Chondrocyte (in vitro differentiated cells): ENCODE measurements around the gene PLEKHH2. TPM values are rescaled to one million over a fixed set of nuclear protein-coding genes. Genes with fewer than 3 reads are reported as not detected.

Experiments used
- DNase-seq: peaks from one replicate; pipeline ENCODE4 v3.0.0; 2021; ENCODE audit warnings: mixed read lengths, low spot score
- H3K27ac Mint-ChIP-seq: one replicate; pipeline ENCODE4 v1.8.0; 2021; ENCODE audit warnings: mild to moderate bottlenecking, moderate library complexity, mixed read lengths; ENCODE audit not compliant: unreplicated experiment
- H3K27me3 Mint-ChIP-seq: 2 replicates; pipeline ENCODE4 v1.8.0; 2021; ENCODE audit warnings: low read depth, mixed read lengths
- H3K36me3 Mint-ChIP-seq: 2 replicates; pipeline ENCODE4 v1.8.0; 2021; ENCODE audit warnings: low read depth, mixed read lengths
- H3K4me1 Mint-ChIP-seq: 2 replicates; pipeline ENCODE4 v1.8.0; 2021; ENCODE audit warnings: low read depth, mild to moderate bottlenecking, mixed read lengths
- H3K4me3 Mint-ChIP-seq: one replicate; pipeline ENCODE4 v1.8.0; 2021; ENCODE audit warnings: mild to moderate bottlenecking, moderate library complexity, mixed read lengths; ENCODE audit not compliant: unreplicated experiment
- H3K9me3 Mint-ChIP-seq: 2 replicates; pipeline ENCODE4 v1.8.0; 2021; ENCODE audit warnings: low read depth, mixed read lengths
- total RNA-seq: library from RNA; stranded (reverse); gene quantifications from 3 replicates; pipeline ENCODE4 v1.2.1, GENCODE V29; 2021
- TF ChIP-seq, protein P1 (sequence below): fragments of 200-600 bp; sonication (generic); IDR thresholded peaks from 2 replicates; pipeline ENCODE4 v1.5.0; 2021; ENCODE audit warnings: antibody characterized with exemption, mild to moderate bottlenecking, moderate library complexity

Gene PLEKHH2
- total RNA-seq, 1 donor from 2014 or later: 4.9 TPM

DNA sequence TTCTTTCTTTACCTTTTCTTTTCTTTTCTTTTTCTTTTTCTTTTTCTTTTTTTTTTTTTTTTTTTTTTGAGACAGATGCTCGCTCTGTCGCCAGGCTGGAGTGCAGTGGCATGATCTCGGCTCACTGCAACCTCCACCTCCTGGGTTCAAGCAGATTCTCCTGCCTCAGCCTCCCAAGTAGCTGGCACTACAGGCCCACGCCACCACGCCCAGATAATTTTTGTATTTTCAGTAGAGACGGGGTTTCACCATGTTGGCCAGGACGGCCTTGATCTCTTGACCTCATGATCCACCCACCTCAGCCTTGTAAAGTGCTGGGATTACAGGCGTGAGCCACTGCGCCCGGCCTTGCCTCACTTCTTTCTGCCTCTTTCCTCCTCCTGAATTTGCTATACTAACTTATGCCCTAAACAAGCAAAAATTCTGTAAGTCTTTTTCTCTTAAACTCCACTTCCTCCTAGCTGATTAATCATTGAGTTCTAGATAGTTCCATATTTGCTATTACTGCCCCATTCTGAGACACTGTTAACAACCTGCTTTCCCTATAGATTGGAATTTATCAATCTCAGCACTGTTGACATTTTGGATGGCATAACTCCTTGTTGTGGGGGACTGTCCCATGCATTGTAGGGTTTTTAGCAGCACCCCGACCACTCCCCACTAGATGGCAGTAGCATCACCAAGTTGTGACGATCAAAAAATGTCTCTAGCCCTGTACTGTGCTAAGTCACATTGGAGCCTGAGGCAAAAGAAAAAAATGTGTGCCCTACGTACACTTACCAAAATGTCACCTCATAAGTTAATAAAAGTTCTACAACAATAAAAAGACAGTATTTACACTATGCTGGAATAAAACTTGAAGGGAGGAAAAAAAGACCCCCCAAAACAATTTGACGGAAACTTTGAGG is 24.8 kb upstream of the PLEKHH2 start:
- TF ChIP-seq, protein P1, sequence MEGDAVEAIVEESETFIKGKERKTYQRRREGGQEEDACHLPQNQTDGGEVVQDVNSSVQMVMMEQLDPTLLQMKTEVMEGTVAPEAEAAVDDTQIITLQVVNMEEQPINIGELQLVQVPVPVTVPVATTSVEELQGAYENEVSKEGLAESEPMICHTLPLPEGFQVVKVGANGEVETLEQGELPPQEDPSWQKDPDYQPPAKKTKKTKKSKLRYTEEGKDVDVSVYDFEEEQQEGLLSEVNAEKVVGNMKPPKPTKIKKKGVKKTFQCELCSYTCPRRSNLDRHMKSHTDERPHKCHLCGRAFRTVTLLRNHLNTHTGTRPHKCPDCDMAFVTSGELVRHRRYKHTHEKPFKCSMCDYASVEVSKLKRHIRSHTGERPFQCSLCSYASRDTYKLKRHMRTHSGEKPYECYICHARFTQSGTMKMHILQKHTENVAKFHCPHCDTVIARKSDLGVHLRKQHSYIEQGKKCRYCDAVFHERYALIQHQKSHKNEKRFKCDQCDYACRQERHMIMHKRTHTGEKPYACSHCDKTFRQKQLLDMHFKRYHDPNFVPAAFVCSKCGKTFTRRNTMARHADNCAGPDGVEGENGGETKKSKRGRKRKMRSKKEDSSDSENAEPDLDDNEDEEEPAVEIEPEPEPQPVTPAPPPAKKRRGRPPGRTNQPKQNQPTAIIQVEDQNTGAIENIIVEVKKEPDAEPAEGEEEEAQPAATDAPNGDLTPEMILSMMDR: peak; percentile 94
- no peaks in the 10 kb centered on the region for H3K27me3 Mint-ChIP-seq
- H3K4me3 Mint-ChIP-seq: no peak overlapping the region
- H3K36me3 Mint-ChIP-seq: no peaks in the 10 kb centered on the region
- no peak overlapping the region for H3K27ac Mint-ChIP-seq
- DNase-seq: no peak
- peaks cover 24% of the 10 kb centered on the region for H3K4me1 Mint-ChIP-seq
- H3K9me3 Mint-ChIP-seq: peaks cover 1% of the 10 kb centered on the region

DNA sequence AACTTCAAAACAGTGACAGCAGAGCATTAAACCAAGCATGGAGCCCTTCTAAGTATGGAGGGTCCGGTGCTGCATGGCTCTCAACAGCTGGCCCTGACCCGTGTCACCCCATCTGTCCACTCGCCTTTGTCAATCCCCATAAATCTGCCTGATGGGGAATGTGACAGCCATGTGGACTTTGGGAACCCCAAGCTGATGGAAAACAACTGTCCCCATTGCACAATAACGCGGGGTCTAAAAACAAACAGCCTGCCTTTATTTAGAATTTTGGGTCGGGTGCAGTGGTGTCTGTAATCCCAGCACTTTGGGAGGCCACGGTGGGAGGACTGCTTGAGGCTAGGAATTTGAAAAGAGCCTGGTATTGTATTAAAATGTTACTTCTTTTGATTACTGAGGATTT is 24.1 kb upstream of the PLEKHH2 start:
- peaks cover 3% of the 10 kb centered on the region for H3K9me3 Mint-ChIP-seq
- H3K4me1 Mint-ChIP-seq: peaks cover 25% of the 10 kb centered on the region
- H3K4me3 Mint-ChIP-seq: no peak overlapping the region
- no peak for DNase-seq
- TF ChIP-seq, protein P1: no peak
- no peak overlapping the region for H3K27ac Mint-ChIP-seq
- no peaks in the 10 kb centered on the region for H3K27me3 Mint-ChIP-seq
- no peaks in the 10 kb centered on the region for H3K36me3 Mint-ChIP-seq

DNA sequence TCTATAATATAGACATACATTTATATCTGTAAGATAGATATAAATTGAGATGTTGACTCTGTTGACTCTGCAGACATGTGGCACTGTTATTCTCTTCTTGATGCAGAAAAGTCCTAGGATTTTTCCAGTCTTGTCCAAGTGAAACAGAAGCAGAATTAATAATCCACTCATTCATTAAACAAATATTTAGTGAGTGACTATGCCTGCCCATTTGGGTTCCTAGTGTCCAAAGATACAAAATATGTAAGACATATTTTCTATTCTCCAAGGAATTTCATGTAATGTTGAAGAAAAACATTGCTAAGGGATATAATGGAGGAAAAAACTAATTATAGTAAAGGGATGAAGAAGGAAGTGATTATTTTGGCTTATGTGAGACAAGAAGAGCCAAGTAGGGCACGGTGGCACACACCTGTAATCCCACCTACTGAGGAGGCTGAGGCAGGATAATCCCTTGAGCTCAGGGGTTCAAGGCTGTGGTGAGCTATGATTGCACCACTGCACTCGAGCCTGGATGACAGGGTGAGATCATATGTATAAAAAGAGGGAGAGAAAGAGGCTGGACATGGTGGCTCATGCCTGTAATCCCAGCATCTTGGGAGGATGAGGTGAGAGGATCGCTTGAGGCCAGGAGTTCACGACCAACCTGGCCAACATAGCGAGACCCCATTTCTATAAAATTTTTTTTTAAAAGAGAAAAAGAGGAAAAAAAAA is 19.9 kb upstream of the PLEKHH2 start:
- TF ChIP-seq, protein P1: no peak
- Mint-ChIP-seq H3K36me3 (no peaks in the 10 kb centered on the region), H3K4me1 (peaks cover 17% of the 10 kb centered on the region), H3K9me3 (peaks cover 3% of the 10 kb centered on the region), H3K4me3 (no peak overlapping the region), H3K27me3 (no peaks in the 10 kb centered on the region), H3K27ac (peak overlapping the region; percentile 62)
- DNase-seq: no peak

DNA sequence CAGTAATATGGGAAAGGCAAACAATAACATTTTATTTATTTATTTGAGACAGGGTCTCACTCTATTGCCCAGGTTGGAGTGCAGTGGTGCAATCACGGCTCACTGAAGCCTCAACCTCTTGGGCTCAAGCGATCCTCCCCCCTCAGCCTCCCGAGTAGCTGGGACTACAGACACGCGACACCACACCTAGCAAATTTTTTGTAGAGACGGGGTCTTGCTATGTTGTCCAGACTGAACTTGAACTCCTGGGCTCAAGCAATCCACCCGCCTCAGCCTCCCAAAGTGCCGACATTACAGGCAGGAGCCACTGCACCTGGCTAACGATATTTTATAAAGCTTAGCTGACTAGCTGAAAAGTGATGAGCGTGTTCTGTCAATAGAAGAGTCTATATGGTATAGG is 17.5 kb upstream of the PLEKHH2 start:
- no peak overlapping the region for H3K4me3 Mint-ChIP-seq
- DNase-seq: no peak
- no peaks in the 10 kb centered on the region for H3K36me3 Mint-ChIP-seq
- no peak overlapping the region for H3K27ac Mint-ChIP-seq
- no peaks in the 10 kb centered on the region for H3K27me3 Mint-ChIP-seq
- TF ChIP-seq, protein P1: no peak
- peaks cover 18% of the 10 kb centered on the region for H3K4me1 Mint-ChIP-seq
- H3K9me3 Mint-ChIP-seq: peaks cover 3% of the 10 kb centered on the region

DNA sequence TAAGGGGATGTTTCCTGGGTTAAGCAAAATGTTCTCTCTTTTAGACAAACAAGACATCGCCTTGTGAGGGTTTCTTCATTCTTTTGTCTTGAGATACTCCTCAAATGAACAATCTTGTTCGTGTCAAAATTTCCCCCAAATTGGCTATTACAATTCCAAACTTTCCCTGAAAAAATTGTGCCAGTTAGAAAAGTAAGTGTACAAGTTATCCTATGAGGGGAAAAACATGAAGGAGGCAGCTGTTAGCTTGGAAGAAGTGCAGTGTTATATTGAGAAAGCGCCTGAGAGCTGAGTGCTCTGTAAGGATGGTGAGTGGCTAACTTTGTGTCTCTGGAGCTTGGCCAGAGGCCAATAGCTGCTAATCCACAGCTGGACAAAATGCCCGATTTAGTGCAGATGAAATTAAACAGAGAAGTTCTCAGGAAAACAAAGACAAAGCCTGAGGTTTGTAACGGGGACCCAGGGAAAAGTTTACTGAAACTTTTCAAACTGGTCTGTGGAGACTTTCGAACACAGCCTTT is 14.1 kb upstream of the PLEKHH2 start:
- DNase-seq: no peak
- no peaks in the 10 kb centered on the region for H3K27me3 Mint-ChIP-seq
- no peaks in the 10 kb centered on the region for H3K36me3 Mint-ChIP-seq
- H3K27ac Mint-ChIP-seq: no peak overlapping the region
- H3K4me1 Mint-ChIP-seq: peaks cover 7% of the 10 kb centered on the region
- no peak overlapping the region for H3K4me3 Mint-ChIP-seq
- H3K9me3 Mint-ChIP-seq: peaks cover 4% of the 10 kb centered on the region
- TF ChIP-seq, protein P1: no peak
